Tibial nerve (tissue), 3 donors: ENCODE measurements around the gene COASY.

Source experiments
- POLR2A ChIP-seq, 2 donors: fragments of 450-650 bp; IDR thresholded peaks; one replicate each; pipeline ENCODE4 v1.6.1; 2017; ENCODE audit warnings: antibody characterized with exemption in 2 of 2, mild to moderate bottlenecking in 2 of 2, moderate library complexity in 2 of 2
- TF ChIP-seq, protein P1 (sequence below), 5 experiments: fragments of 200-600 bp in 3 of 5; fragments of 450-650 bp in 2 of 5; sonication (generic) in 3 of 5; IDR thresholded peaks; one replicate each; pipeline ENCODE4 v1.5.1; 2016 to 2019; ENCODE audit warnings: antibody characterized with exemption in 5 of 5, mild to moderate bottlenecking in 3 of 5, moderate library complexity in 2 of 5

DNA sequence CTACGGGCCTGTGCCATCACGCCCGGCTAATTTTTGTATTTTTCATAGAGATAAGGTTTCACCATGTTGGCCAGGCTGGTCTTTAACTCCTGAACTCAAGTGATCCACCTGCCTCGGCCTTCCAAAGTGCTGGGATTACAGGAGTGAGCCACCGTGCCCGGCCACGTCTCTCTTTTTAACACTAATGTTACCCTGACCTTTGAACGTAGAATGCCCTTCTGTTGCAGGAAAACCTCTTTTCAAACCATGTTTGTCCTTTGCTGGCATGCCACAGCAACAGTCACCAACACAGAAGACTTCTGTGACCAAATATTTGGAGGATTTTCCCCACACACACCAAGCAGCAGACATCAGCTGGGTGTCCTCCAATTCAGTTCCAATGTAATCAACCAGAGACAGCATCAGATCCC is 17.1 kb upstream of the COASY start:
- TF ChIP-seq, protein P1, sequence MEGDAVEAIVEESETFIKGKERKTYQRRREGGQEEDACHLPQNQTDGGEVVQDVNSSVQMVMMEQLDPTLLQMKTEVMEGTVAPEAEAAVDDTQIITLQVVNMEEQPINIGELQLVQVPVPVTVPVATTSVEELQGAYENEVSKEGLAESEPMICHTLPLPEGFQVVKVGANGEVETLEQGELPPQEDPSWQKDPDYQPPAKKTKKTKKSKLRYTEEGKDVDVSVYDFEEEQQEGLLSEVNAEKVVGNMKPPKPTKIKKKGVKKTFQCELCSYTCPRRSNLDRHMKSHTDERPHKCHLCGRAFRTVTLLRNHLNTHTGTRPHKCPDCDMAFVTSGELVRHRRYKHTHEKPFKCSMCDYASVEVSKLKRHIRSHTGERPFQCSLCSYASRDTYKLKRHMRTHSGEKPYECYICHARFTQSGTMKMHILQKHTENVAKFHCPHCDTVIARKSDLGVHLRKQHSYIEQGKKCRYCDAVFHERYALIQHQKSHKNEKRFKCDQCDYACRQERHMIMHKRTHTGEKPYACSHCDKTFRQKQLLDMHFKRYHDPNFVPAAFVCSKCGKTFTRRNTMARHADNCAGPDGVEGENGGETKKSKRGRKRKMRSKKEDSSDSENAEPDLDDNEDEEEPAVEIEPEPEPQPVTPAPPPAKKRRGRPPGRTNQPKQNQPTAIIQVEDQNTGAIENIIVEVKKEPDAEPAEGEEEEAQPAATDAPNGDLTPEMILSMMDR (IDR thresholded peaks at IDR 0.05) = no peak
- no peak for TF ChIP-seq POLR2A (IDR thresholded peaks at IDR 0.05)
